NCI-H146 (cell line): ENCODE results near the gene CENPV.
"Not testable (repeated sequence)": the region's sequence is repeated elsewhere in the genome, so short reads cannot be mapped to it uniquely, and the experiment has no call there.

Experiments
- DNase-seq: peaks from one replicate; lab custom pipeline; 2025; lab: John Stamatoyannopoulos, UW

The CENPV gene

GRCh38 chr17:16313139-16314090, 39.9 kb downstream of the CENPV start:
- DNase-seq: no peak

GRCh38 chr17:16312061-16312460, 41.2 kb downstream of the CENPV start:
- DNase-seq: not testable (repeated sequence)

GRCh38 chr17:16306211-16306610, 47.1 kb downstream of the CENPV start:
- DNase-seq: no peak

DNA sequence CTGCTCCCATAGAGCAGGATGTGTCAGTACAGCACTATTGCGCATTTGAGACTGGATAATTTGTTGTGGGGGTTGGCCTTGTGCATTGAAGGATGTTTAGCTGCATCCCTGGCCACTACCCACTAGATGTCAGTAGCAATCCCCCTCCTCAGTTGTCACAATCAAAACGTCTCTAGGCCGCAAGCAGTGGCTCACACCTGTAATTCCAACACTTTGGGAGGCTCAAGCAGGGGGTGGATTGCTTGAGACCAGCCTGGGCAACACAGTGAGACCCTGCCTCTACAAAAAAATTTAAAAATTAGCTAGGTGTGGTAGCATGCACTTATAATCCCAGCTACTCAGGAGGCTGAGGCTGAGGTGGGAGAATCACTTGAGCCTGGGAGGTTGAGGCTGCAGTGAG, 48.4 kb downstream of the CENPV start:
- DNase-seq: peak; percentile 12

GRCh38 chr17:16302856-16303255, 50.4 kb downstream of the CENPV start:
- no peak for DNase-seq

- no peak for DNase-seq
Observed at GRCh38 chr17:16301963-16302855, 51.1 kb downstream of the CENPV start.

- DNase-seq: no peak
Observed at GRCh38 chr17:16300554-16300953, 52.7 kb downstream of the CENPV start.

- no peak for DNase-seq
Observed at GRCh38 chr17:16298140-16298662, 55.1 kb downstream of the CENPV start.

- peak; percentile 7 for DNase-seq
Observed at GRCh38 chr17:16297367-16298139, 55.7 kb downstream of the CENPV start.

DNA sequence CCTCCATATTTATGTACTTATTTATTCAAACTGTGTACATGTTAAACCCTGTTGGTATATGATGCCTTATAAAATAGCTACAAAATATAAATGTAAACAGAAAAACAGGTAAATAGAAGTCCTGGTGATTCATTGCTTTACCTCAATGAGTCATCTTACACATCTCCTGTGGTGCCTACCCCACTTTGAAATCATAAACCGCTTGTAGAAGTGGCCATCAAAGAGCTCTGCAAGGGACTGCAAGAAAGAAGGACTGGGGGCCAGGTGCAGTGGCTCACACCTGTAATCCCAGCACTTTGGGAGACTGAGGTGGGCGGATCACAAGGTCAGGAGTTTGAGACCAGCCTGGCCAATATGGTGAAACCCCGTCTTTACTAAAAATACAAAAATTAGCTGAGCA, 57.2 kb downstream of the CENPV start:
- DNase-seq: not testable (repeated sequence)

DNA sequence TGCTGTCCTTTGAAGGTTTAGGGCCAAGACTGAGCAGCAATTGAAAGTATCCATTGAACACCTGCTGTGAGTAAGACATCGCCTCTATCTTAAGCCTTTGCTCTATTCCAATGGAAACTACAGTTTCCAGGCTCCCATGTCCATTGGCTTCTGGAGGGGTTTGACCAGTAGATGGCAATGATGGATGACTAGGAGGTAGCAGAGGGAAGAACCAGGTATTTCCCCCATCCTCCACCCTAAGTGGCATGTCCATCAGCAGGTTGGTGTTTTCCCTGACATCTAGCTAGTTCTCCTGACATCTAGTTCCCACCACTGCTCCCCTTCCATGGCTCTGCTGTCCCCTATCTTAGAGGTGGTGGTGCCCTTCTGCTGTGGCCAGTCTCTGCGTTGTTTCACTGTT, 58.7 kb downstream of the CENPV start:
- no peak for DNase-seq

DNA sequence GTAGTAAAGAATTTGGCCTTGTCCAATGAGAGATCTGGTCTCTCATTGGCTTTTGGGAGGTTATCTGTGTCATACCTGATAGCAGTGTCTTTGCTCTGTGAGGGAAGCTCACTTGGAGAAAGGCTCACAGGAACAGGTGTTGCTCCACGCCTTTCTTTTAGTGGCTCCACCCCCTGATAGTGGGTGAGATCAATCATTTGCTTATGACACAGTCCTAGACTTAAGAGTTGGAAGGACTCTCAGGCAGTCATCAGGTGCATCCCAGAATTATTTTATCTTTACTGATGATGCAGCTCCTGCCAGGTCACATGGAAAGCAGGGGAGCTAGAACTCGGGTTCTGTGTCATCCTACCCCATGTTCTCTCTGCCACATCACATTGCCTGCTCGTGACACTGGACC, 59.3 kb downstream of the CENPV start:
- no peak for DNase-seq
